NCI-H1105 treated with DMSO at 0.1 percent for 48 hours (cell line): ENCODE data around the gene SUOX.
A peak's percentile ranks its signal among the peaks of the same experiment; 100 is the strongest.
"Not testable (repeated sequence)": the region's sequence is repeated elsewhere in the genome, so short reads cannot be mapped to it uniquely, and the experiment has no call there.

Experiments used
- DNase-seq: peaks from one replicate; lab custom pipeline; 2025; lab: John Stamatoyannopoulos, UW

SUOX gene

DNA sequence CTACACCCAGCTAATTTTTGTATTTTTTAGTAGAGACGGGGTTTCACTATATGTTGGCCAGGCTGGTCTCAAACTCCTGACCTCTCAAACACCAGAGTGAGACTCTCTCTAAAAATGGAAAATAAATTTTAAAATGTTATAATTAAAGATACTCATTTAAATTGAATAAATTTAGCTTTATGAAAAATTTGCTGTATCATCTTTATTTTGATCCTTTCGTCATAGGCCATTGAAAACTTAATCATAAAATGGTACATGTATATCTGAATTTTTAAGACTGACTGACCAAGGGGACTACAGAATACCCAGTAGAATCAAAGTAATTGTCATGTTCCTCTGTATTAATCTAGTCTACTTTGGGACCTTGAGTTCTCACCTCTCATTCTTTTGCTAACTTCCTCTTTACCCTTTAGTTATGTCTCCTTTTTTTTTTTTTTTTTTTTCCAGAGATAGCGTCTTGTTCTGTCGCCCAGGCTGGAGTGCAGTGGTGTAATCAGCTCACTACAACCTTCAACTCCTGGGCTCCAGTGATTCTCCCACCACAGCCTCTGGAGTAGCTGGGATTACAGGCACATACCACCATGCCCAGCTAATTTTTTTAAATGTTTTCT is 13.7 kb upstream of the SUOX start:
- DNase-seq, result no peak

DNA sequence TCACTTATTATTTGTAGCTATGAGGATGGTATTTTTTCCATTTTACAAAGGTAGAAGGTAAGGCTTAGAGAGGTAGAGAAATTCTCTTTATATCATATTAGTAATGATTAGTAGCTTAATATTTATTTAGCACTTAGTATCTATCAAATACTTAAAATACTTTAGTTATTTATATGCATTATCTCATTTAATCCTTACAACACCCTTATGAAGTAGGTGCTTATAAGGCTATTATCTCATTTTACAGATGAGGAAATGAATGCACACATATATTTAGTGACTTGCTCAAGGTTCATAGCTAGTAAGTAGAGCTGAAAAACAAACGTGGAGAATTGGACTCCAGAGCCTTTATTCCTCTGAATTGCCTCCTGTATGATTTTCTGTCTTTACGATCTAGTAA is 12.2 kb upstream of the SUOX start:
- no peak for DNase-seq

DNA sequence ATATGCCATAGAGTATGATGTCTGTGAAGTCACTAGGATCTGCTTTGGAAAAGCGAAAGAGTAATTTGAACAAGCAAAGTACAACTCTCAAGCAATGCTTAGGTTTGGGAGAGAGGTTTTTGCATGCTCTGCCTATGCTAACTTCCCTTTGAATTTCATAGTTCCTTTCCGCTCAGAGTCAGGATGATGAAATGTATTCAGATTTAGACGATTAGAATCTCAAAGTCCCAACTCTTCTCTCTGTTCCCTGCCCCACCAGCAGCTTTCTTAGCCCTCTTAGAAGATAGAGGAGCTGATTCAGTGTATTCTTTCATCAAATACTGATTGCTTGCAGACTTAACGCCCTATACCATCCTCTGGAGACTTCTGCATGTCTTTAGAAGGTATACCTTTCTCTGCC is 11.7 kb upstream of the SUOX start:
- no peak for DNase-seq

DNA sequence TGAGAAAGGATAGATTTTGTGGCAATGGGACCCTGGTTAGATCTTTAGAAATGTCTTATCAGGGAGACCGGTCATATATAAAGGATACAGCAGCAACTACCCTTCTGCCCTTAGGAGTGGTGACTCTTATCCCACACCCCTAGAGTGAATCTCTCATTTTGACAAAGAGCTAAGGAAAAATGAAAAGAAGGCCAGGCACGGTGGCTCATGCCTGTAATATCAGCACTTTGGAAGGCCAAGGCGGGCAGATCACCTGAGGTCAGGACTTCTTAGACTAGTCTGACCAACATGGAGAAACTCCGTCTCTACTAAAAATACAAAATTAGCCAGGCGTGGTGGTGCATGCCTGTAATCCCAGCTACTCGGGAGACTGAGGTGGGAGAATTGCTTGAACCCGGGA is 11.1 kb upstream of the SUOX start:
- DNase-seq, result not testable (repeated sequence)

DNA sequence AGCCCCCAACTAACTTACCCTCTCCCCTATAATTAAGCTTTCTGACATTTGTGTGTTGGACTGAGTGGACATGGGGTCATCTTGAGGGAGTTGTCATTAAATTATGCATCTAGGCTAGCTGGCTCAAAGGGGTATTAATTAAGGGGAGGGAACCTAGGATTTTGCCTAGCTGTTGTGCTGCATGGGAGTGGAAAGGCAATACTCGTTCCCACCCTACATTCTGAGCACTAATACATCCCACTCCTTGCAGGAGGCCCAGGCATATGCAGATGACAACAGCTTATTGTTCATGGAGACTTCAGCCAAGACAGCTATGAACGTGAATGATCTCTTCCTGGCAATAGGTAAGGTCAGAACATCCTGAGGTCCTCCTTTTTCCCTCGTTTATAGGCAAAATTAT is 6.0 kb upstream of the SUOX start:
- DNase-seq, result no peak

DNA sequence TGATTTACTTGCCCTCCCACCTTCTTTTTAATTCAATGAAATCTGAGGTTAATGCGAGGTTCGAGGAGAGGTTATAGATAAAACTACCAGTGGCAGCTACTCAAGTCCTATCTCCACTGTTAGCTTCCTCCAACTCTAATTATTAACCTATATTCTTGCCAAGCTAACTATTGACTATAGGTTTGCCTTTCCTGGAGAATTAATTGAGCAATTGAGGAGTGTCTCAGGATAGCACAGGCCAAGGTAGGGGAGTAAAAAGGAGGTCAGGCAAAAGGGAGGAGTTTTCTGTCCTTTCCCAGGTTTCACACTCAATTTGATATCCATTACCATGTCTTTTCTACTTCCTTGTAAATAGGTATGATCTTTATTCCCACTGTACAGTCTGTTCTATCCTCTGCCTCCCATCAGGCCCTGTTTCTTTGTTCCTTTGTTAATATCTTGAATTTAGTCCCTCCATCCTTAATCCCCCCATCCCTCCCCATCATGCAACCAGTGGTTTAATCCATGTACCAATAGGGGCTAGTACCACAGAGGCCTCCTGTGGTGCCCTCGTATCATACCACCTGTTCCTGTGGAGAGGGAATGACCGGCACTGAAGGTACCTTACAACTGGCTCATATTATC is 3.7 kb upstream of the SUOX start:
- DNase-seq, result no peak

DNA sequence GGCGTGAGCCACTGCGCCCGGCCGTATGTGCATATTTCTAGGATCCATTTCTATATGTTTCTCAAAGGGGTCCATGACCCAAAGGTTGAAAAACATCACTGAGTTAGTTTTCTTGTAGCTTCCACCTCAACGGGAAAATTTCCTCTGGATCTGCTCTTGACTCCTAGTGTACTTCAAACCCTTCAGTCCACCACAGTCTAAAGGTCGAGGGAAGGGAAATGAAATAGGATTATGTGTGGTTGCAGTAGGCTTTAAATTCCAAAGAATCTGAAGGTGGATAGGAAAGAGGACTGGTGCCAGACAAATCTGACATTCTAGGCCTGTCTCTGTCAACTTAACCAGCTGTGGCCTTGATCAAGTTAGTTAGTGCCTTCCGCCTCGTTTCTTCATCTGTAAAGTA is 1.7 kb upstream of the SUOX start:
- no peak for DNase-seq

DNA sequence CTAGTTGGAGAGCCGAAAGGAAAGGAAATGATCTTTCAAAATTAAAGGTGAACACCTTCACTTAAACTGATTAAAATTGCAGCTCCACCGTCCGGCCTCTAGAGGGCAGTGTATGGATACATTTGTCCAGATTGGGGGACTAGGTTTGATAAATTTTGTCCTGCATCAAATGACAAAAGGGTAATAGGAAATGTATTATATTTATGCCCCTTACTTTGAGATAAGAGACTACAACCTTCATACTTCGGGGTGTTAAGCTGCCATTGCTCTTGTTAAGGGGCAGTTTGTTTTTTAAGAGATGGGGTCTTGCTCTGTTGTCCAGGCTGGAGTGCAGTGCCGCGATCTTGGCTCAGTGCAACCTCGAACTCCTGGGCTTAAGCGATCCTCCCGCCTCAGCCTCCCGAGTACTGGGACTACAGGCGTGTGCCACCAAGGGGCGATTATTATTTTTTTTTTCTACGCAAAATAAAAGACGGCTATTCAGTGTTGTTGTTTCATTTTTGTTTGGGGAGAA is 818 bp upstream of the SUOX start:
- peak; percentile 47 for DNase-seq

DNA sequence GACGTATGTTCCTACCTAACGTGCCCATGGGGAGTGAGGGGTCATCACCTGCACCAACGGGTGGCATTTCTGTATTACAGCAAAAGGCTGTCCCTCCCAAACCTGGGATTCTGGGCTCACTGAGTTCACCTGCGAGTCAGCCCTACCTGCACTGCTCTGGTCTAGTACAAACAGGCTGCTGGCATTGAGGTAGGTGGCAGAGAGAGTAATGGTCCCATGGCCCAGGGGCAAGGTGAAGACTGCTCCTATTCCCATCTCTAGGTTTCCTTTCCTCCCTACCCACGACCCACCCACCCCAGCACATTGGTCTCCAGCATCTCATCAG is 421 bp downstream of the SUOX start:
- no peak for DNase-seq

DNA sequence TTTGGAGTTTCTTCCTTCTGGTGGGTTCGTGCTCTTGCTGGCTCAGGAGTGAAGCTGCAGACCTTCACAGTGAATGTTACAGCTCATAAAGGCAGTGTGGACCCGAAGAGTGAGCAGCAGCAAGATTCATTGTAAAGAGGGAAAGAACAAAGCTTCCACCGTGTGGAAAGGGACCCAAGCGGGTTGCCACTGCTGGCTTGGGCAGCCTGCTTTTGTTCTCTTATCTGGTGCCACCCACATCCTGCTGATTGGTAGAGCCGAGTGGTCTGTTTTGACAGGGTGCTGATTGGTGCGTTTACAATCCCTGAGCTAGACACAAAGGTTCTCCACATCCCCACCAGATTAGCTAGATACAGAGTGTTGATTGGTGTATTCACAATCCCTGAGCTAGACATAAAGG is 2.4 kb downstream of the SUOX start:
- DNase-seq, result not testable (repeated sequence)

DNA sequence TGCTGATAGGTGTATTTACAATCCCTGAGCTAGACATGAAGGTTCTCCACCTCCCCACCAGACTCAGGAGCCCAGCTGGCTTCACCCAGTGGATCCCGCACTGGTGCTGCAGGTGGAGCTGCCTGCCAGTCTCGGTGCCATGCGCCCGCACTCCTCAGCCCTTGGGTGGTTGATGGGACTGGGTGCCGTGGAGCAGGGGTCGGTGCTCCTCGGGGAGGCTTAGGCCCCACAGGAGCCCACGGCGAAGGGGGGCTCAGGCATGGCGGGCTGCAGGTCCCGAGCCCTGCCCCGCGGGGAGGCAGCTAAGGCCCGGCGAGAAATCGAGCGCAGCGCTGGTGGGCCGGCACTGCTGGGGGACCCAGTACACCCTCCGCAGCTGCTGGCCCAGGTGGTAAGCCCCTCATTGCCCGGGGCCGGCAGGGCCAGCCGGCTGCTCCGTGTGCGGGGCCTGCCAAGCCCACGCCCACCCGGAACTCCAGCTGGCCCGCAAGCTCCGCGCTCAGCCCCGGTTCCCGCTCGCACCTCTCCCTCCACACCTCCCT is 3.0 kb downstream of the SUOX start:
- DNase-seq, result not testable (repeated sequence)

DNA sequence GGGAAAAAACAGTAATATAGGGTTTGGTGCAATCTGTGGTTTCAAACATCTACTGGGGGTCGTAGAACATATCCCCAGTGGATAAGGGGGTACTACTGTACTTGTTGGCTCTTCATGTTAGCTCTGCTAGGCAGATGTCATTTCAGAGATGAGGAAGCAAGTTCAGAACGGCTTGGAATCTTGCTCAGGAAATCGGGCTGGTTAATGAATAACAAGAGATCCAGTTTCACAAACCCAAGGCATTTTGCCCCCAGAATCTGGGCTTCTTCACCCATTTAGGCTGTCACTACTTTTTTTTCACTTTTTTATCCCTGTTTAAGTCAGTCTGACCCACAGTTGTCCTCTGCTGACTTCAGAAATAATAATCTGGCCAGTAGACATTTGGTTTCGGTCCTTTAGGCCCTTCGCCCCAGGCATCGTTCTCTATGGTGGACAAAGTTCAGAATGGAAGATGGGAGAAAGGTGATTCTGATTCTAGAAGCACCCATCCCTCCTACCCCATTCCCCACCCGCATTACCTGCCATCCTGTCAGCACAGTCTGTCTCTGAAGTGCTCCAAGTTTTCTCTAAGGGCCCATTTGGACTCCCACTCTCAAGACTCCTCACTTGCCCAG is 4.5 kb downstream of the SUOX start:
- no peak for DNase-seq

DNA sequence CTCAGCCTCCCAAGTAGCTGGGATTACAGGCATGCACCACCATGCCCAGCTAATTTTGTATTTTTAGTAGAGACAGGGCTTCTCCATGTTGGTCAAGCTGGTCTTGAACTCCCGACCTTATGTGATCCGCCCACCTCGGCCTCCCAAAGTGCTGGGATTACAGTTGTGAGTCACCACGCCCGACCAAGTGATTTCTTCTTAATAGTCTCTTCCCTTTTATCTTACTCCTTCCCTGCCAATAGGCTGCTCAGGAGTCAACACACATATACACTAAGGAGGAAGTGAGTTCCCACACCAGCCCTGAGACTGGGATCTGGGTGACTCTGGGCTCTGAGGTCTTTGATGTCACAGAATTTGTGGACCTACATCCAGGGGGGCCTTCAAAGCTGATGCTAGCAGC is 6.3 kb downstream of the SUOX start:
- not testable (repeated sequence) for DNase-seq

DNA sequence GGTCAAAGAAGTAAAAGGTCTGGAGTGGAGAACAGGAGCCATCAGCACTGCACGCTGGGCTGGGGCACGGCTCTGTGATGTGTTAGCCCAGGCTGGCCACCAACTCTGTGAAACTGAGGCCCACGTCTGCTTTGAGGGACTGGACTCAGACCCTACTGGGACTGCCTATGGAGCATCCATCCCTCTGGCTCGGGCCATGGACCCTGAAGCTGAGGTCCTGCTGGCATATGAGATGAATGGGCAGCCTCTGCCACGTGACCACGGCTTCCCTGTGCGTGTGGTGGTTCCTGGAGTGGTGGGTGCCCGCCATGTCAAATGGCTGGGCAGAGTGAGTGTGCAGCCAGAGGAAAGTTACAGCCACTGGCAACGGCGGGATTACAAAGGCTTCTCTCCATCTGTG is 7.1 kb downstream of the SUOX start:
- DNase-seq, result no peak

DNA sequence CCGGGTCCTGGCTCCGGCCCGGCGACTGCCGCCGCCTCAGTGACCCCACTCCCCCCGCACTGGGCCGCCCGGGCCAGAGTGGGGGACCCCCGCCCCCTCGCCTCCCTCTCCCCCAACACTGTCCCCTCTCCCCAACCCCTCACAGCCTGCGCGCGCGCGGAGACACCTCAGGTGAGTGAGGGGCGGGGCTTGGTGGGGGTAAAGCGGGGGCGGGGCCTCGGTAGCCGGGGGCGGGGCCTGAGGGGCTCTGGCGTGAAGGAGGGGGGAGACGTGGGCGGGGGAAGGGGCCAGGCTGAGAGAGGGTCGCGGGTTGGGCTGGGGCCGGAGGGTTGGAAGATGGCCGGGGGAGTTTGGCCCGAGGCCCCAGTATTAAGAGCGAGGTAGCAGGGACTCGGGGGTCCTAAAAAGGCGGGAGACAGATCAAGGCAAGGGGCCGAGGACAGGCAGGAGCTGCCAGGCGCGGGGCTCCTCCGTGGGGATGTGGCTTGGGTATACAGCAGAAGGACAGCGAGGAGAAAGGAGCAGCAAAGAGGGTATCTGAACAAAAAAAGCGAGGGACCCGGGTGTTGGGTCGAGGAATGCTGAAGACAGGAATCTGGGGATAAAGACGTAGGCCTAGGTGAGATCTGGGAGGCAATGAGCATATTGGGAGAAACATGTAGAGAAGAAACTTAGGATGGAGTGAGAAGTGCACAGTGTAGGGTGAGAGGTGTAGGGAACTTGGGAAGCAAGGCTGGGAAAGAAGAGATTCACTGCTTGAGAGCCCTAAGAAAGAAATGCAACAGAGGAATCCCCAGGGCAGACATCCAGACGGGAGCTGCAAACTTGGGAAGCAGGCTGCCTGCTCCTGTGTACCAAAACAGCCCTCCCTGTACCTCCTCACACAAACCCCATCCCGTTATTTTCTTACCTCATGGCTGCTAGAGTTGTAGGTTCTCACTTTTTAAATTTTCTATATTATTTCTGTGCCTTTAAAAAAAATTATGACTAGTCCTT is 10.8 kb downstream of the SUOX start:
- peak; percentile 33 for DNase-seq

DNA sequence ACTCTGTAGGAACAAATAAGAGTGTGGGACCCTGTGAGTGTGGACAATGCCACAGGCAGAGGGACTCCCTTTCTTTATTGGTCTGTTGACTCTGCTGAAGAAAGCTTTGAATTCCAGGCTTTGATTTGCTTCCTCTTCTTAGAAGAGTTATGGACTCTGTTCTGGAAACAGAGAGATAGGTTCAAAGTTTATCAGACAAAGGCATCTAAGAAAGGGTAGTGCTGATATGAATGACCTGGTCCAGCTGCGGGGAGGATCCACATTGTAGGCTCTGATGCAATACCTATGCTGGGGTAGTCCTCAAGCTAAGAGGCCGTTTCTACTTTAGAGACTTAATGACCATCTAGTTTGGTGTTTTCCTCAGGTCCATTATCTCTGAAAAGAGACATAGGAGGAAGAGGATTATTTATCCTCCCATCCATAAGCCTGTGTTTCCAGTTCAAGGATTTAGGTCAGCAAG is 13.1 kb downstream of the SUOX start:
- no peak for DNase-seq

DNA sequence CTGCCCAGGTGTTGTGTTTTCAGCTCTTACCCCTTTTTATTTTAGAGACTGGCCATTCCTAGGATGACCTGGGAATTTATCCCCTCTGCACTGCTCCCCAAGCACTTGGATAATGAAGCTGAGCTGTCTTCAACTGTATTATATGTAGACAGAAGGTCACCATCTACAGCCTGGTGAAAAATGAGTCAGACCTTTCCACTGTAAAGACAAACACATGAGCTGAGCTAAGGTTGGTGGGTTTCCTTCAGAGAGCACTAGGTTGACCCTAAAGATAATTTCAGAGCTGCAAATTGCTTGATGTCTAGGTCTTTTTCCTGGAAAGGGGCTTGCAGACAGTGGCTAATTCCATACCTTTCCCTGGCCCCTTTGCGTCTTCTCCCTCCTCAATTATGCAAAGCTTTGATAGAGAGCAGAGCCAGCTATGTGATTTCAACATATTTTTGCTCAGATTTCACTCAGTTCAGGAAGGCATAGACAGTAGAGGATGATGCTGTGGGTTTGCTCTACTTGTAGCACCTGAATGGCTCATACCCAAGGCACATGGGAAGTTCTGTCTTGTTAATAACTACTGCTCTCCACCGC is 14.5 kb downstream of the SUOX start:
- DNase-seq, result no peak

DNA sequence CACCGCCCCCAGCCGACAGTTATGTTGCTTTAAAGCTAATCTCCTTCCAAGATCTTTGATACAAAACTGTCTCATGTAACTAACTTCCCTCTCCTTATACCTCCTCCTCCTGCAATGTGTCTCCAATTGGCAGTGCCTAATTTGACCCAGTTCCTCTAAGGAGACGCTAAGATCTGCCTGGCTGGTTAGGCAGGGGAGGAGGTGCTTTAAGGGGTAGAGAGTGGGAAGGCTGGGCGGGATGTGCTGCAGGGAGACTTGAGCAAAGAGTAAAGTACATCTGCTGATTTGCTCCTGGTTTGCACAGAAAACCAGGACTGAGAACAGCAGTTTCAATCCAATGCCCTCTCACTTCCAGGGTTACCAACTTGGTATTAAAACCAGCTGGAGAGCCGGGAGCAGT is 16.4 kb downstream of the SUOX start:
- DNase-seq, result no peak

DNA sequence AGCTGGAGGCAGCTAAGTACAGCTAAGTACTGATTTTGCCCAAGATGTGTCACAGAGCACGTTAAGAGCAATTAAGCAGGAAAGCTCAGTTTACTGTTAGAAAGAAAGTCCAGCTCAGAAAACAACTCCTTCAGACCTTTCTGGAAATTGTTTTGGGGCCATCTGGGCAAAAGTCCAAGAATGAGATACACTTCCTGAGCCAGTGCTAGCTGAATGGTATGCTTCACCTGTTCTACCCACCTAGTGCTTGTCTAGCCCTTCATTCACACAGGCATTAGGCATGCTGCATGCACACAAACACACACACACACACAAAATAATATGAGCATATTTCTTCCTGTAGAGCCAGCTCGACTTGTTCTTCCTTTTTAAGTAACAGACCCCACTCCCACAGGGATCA is 17.1 kb downstream of the SUOX start:
- DNase-seq, result peak; percentile 4

DNA sequence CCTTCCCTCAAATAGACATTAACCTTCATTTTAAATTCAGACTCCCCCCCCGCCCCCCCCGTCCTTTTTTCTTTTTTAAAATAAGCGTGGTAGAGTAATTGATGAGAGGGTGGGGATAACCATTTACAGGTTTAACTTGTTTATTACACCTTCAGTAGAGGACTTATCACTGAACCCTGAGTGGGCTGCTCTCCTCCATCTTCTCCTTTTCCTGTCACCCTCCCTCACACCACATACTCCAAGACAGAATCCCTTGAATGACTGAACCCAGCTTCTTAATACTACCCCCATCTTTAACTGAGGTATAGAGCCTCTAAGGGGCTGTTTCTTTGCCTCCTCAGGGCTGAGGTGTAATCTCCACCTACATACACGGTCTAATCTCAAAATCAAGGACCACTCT is 20.1 kb downstream of the SUOX start:
- no peak for DNase-seq

DNA sequence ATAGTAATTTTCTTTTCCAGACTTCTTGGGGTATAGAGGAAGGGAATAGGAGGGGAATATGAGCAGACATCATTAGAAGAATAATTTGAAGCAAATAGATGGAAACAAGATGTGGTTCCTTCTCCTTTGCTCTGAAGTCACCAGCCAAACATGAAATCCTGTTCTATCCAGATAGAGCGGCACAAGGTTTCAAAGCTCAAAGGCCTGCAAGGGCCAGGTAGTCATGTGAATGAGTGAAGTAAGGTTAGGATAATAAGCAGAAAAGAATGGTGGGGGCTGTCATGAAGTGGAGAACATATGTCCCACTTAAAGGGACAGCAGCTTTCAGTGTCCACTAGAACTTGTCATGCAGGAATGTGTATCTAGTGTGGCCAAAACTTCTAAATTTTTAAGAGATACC is 21.3 kb downstream of the SUOX start:
- DNase-seq, result no peak
